DOHH2 (cell line): Measurements from ENCODE around the gene TNXB.

ENCODE experiments used
- H3F3A ChIP-seq: fragments of 200-600 bp; sonication (generic), shearing (Covaris generic); 2 replicates; pipeline ENCODE4 v1.6.0; 2016; ENCODE audit warnings: antibody characterized with exemption, mild to moderate bottlenecking; ENCODE audit not compliant: control insufficient read depth, insufficient read depth
- H3K27ac ChIP-seq: fragments of 200-600 bp; sonication (generic); 2 replicates; pipeline ENCODE4 v1.5.1; 2014; ENCODE audit warnings: low read depth, mild to moderate bottlenecking, low read length, moderate library complexity
- H3K27me3 ChIP-seq: fragments of 200-600 bp; sonication (generic); 2 replicates; pipeline ENCODE4 v1.6.1; 2014; ENCODE audit warnings: mild to moderate bottlenecking, low read length, mixed read lengths; ENCODE audit not compliant: control insufficient read depth
- H3K36me3 ChIP-seq: fragments of 200-600 bp; sonication (generic); 2 replicates; pipeline ENCODE4 v1.6.1; 2014; ENCODE audit warnings: mild to moderate bottlenecking, low read length, moderate library complexity, mixed read lengths; ENCODE audit not compliant: control insufficient read depth
- H3K4me1 ChIP-seq: fragments of 200-600 bp; sonication (generic); 2 replicates; pipeline ENCODE4 v1.6.1; 2014; ENCODE audit warnings: mild to moderate bottlenecking, low read length, mixed read lengths; ENCODE audit not compliant: control insufficient read depth
- H3K4me2 ChIP-seq: fragments of 200-600 bp; sonication (generic); 2 replicates; pipeline ENCODE4 v1.6.0; 2014; ENCODE audit warnings: mild to moderate bottlenecking, low read length, moderate library complexity
- H3K4me3 ChIP-seq: fragments of 200-600 bp; sonication (generic); 2 replicates; pipeline ENCODE4 v1.5.1; 2014; ENCODE audit warnings: mild to moderate bottlenecking, low read length, mixed read lengths
- H3K79me2 ChIP-seq: fragments of 200-600 bp; sonication (generic); 2 replicates; pipeline ENCODE4 v1.6.1; 2014; ENCODE audit warnings: mild to moderate bottlenecking, low read length, mixed read lengths; ENCODE audit not compliant: control insufficient read depth
- H3K9me2 ChIP-seq: fragments of 200-600 bp; sonication (generic); replicated peaks from 2 replicates; pipeline ENCODE4 v1.6.1; 2014; ENCODE audit warnings: mild to moderate bottlenecking, low read length, mixed read lengths; ENCODE audit not compliant: control insufficient read depth
- H3K9me3 ChIP-seq: fragments of 200-600 bp; sonication (generic); 2 replicates; pipeline ENCODE4 v1.6.1; 2014; ENCODE audit warnings: antibody characterized with exemption, low read length, mixed read lengths; ENCODE audit not compliant: control insufficient read depth, insufficient read depth
- H4K20me1 ChIP-seq: fragments of 200-600 bp; sonication (generic); 2 replicates; pipeline ENCODE4 v1.6.0; 2014; ENCODE audit warnings: low read depth, mild to moderate bottlenecking, antibody characterized with exemption, low read length, moderate library complexity; ENCODE audit not compliant: control insufficient read depth, insufficient read depth
- CTCF ChIP-seq: fragments of 200-600 bp; sonication (generic); IDR thresholded peaks from one replicate; pipeline ENCODE4 v1.5.1; 2014; ENCODE audit warnings: antibody characterized with exemption, mild to moderate bottlenecking, low read depth, low read length; ENCODE audit not compliant: poor library complexity, severe bottlenecking
- EZH2phosphoT487 ChIP-seq: fragments of 200-600 bp; sonication (generic); IDR thresholded peaks from 2 replicates; pipeline ENCODE4 v1.6.1; 2017; ENCODE audit warnings: borderline replicate concordance, mild to moderate bottlenecking, antibody characterized with exemption, low read length, moderate library complexity, mixed read lengths

TNXB gene

DNA sequence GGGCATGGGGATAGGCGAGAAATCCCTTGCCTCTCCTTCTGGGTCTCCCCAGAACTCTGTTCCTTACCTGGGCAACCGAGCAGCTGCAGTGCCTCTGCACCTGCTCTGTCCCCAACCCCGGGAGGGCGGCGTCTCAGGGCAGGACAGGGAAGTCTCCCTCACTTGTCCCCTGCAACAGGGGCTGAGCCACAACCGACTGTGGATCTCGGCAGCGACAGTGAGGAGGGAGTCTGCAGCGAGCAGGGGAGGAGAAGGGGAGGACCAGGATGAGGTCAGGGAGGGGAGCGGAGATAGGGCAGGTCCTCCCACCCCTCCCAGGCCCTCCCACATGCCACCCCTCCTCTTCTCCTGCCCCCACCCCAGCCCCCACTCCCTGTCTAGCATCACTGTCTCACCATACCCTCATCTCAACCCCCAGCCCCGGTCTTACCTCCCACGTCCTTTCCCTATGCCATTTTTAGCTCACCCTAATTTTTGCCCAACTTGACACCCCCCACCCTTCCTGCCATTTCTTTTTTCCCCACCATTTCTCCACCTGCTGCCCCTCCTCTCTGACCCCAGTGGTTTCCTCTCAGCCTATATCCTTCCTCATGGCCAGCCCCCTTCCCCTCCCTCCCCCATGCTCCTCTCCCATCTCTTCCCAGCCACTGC lies at the start of gene TNXB:
Gene TNXB, minus strand, starts transcription at position 225 of the 651 bp plus-strand sequence. CDS start 11,140 bp downstream, outside the sequence.
- TF ChIP-seq CTCF (no peak), EZH2phosphoT487 (no peak)
- H3K27ac ChIP-seq, result no peak within 1 kb of the TSS
- no peaks in the 10 kb centered on the region for H3K4me1 ChIP-seq
- peaks cover 37% of the 10 kb centered on the region for H3K27me3 ChIP-seq
- H3K9me3 ChIP-seq, result no peaks in the 10 kb centered on the region
- no peak within 1 kb of the TSS for H3K4me3 ChIP-seq
- H3K4me2 ChIP-seq, result no peak within 1 kb of the TSS
- no peaks in the 10 kb centered on the region for H4K20me1 ChIP-seq
- H3F3A ChIP-seq, result no peaks in the 10 kb centered on the region
- no peaks in the 10 kb centered on the region for H3K79me2 ChIP-seq
- H3K9me2 ChIP-seq, result no peaks in the 10 kb centered on the region
- no peaks in the 10 kb centered on the region; the same call in 1 of the 2 replicates for H3K36me3 ChIP-seq

DNA sequence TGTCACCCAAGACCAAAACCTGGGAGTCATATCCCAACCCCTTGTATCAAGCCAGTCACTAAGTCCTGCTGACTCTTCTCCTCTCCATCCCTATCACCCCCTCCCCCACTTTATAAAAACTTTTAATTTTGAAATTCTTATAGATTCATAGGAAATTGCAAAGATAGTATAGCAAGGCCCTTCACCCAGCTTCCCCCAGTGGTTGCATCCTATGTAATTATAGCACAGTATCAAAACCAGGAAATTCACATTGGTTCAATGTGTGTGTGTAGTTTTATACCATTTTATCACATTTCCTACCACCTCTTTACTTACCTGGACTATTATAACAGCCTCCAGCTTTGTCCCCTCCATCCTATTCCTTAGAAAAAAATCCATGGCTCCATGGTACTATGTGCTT lies 48.9 kb upstream of the TNXB start:
- H4K20me1 ChIP-seq, result no peaks in the 10 kb centered on the region
- no peaks in the 10 kb centered on the region for H3K9me3 ChIP-seq
- H3K79me2 ChIP-seq, result peaks cover 15% of the 10 kb centered on the region
- no peak overlapping the region for H3K27ac ChIP-seq
- no peak overlapping the region for H3K4me2 ChIP-seq
- no peaks in the 10 kb centered on the region for H3K9me2 ChIP-seq
- TF ChIP-seq EZH2phosphoT487 (no peak), CTCF (no peak)
- H3F3A ChIP-seq, result peaks cover 2% of the 10 kb centered on the region; the same call in 1 of the 2 replicates
- peaks cover 17% of the 10 kb centered on the region for H3K4me1 ChIP-seq
- H3K27me3 ChIP-seq, result no peaks in the 10 kb centered on the region
- peaks cover 35% of the 10 kb centered on the region for H3K36me3 ChIP-seq
- no peak overlapping the region for H3K4me3 ChIP-seq

- TF ChIP-seq EZH2phosphoT487, result no peak
- no peak overlapping the region for H3K4me3 ChIP-seq
- H4K20me1 ChIP-seq, result no peaks in the 10 kb centered on the region
- H3F3A ChIP-seq, result peaks cover 7% of the 10 kb centered on the region; the same call in 1 of the 2 replicates
- peaks cover 29% of the 10 kb centered on the region for H3K4me1 ChIP-seq
- no peaks in the 10 kb centered on the region for H3K9me3 ChIP-seq
- no peak overlapping the region for H3K27ac ChIP-seq
- H3K79me2 ChIP-seq, result peaks cover 15% of the 10 kb centered on the region
- no peaks in the 10 kb centered on the region for H3K27me3 ChIP-seq
- no peaks in the 10 kb centered on the region for H3K9me2 ChIP-seq
- H3K36me3 ChIP-seq, result peaks cover 29% of the 10 kb centered on the region
- no peak overlapping the region for H3K4me2 ChIP-seq
Measured at GRCh38 chr6:32156891-32157290, 47.8 kb upstream of the TNXB start.

GRCh38 chr6:32154514-32155161 lies 45.5 kb upstream of the TNXB start:
- H3K4me3 ChIP-seq, result peak overlapping the region; percentile 99
- H3K9me2 ChIP-seq, result no peaks in the 10 kb centered on the region
- H3K27ac ChIP-seq, result peak overlapping the region; percentile 58
- H3K79me2 ChIP-seq, result peaks cover 15% of the 10 kb centered on the region
- H4K20me1 ChIP-seq, result no peaks in the 10 kb centered on the region
- H3K4me2 ChIP-seq, result peak overlapping the region; percentile 77
- H3K36me3 ChIP-seq, result peaks cover 29% of the 10 kb centered on the region
- no peaks in the 10 kb centered on the region for H3K27me3 ChIP-seq
- peaks cover 10% of the 10 kb centered on the region for H3F3A ChIP-seq
- TF ChIP-seq EZH2phosphoT487 (no peak), CTCF (peak; percentile 72)
- no peaks in the 10 kb centered on the region for H3K9me3 ChIP-seq
- H3K4me1 ChIP-seq, result peaks cover 32% of the 10 kb centered on the region
